Ovary (tissue), 9 donors: ENCODE data around the gene BCO1. TPM values are rescaled to one million over a fixed set of nuclear protein-coding genes. Genes with fewer than 3 reads are reported as not detected.
"Not testable (repeated sequence)": the region's sequence is repeated elsewhere in the genome, so short reads cannot be mapped to it uniquely, and the experiment has no call there.

Experiments used
- DNase-seq, 5 donors: peaks; one replicate each; pipeline ENCODE4 v3.0.0-alpha.2; 2019 to 2020
- H3K27ac ChIP-seq, 2 donors: fragments of 200-600 bp; one replicate each; pipeline versions ENCODE4 v1.5.1 to v1.8.0; 2019 to 2022
- H3K27me3 ChIP-seq: fragments of 200-600 bp; one replicate; pipeline ENCODE4 v1.8.0; 2022
- H3K36me3 ChIP-seq: fragments of 200-600 bp; sonication (generic); one replicate; pipeline ENCODE4 v1.5.1; 2019
- H3K4me1 ChIP-seq: one replicate; pipeline ENCODE4 v1.8.1; 2013; ENCODE audit warnings: mild to moderate bottlenecking, moderate library complexity; ENCODE audit not compliant: insufficient read depth
- H3K4me3 ChIP-seq: fragments of 200-600 bp; sonication (generic); one replicate; pipeline ENCODE4 v1.5.1; 2017
- H3K9me3 ChIP-seq, 2 donors: fragments of 200-600 bp in 1 of 2; sonication (generic) in 1 of 2; one replicate each; pipeline versions ENCODE4 v1.5.1 to v1.8.1; 2013 to 2019; ENCODE audit warnings: mild to moderate bottlenecking in 1 of 2, moderate library complexity in 1 of 2
- EP300 ChIP-seq: sonication (generic); formaldehyde crosslinking; IDR thresholded peaks from one replicate; pipeline ENCODE4 v1.6.1; 2017; ENCODE audit warnings: antibody characterized with exemption
- POLR2A ChIP-seq: fragments of 450-650 bp; IDR thresholded peaks from one replicate; pipeline ENCODE4 v1.6.1; 2017; ENCODE audit warnings: antibody characterized with exemption, mild to moderate bottlenecking, moderate library complexity
- WGBS, 3 donors: extraction: QIAGEN DNeasy Blood & Tissue Kit in 1 of 3; methylation state at CpG; one replicate each; pipeline versions ENCODE4 v1.1.5 to v1.1.7; 2013 to 2017; 5-methylcytosine and 5-hydroxymethylcytosine counted together
- intact Hi-C, 4 donors: fragments of 100-400 bp; cut with DNase I; formaldehyde crosslinking; loops; one replicate each; pipeline versions ENCODE4 v1.11.0 to v1.15.1; 2022 to 2023
- polyA plus RNA-seq, 2 donors: library from polyadenylated mRNA; stranded (reverse); fragments of 200-250 nt in 1 of 2; fragments of 350-450 nt in 1 of 2; fragmentation: Illumina TruSeq in 1 of 2; extraction: RNeasy Lipid Tissue Mini Kit (QIAGEN cat#74804) in 1 of 2; gene quantifications; one replicate each; pipeline ENCODE4 v1.2.3, GENCODE V29; 2013 to 2014
- total RNA-seq, 7 donors: library from RNA; depleted of rRNA in 2 of 7; stranded (reverse); fragments of >200 nt in 2 of 7; fragmentation: NEBNext Ultra II Directional in 3 of 7; extraction: Animal tissue kit (Norgen Biotek cat#: 25700) in 3 of 7; gene quantifications; one replicate each; pipeline versions ENCODE4 v1.1.0 to v1.2.4, GENCODE V29; 2016 to 2023
- TF ChIP-seq, protein P1 (sequence below), 3 donors: fragments of 450-650 bp in 2 of 3; fragments of 200-600 bp in 1 of 3; IDR thresholded peaks; one replicate each; pipeline versions ENCODE4 v1.5.1 to v1.8.0; 2016 to 2022; ENCODE audit warnings: antibody characterized with exemption in 3 of 3, mild to moderate bottlenecking in 1 of 3
- donor health status: DM: no; HTN: no; CAD: no; lungs with moderate emphysema.
- donor health status: DM: no; HTN: no; CAD: no.
- donor health status: Bipolar disorder and iron deficiency.
- donor health status: DM: yes; HTN: yes; CAD: no.
- donor health status: DM: no; HTN: no; CAD: no.
- donor health status: DM: yes; HTN: yes; CAD: no.

The BCO1 gene
- total and polyA plus RNA-seq, 9 donors, result 0.45 to 2.5 (median 0.87) TPM

DNA sequence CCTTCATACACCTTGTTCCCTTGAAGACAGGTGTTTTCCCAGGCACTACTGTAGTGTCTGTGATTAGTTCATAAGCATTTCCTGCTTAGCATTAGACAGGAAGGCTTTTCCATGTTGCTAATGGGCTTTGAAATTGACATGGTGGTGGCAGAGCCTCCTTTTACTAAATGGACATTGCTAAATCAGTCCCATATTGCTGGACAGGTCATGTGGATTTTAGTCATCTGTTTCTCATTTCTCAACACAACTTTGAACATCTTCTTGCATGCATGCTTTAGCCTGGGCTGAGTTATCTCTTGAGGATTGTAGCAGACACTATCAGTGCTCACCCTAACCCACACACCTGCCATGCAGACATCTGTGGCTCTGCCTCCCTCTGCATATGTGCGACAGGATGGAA, 13.7 kb upstream of the BCO1 start:
- TF ChIP-seq EP300 (no peak), POLR2A (no peak)
- TF ChIP-seq, protein P1, sequence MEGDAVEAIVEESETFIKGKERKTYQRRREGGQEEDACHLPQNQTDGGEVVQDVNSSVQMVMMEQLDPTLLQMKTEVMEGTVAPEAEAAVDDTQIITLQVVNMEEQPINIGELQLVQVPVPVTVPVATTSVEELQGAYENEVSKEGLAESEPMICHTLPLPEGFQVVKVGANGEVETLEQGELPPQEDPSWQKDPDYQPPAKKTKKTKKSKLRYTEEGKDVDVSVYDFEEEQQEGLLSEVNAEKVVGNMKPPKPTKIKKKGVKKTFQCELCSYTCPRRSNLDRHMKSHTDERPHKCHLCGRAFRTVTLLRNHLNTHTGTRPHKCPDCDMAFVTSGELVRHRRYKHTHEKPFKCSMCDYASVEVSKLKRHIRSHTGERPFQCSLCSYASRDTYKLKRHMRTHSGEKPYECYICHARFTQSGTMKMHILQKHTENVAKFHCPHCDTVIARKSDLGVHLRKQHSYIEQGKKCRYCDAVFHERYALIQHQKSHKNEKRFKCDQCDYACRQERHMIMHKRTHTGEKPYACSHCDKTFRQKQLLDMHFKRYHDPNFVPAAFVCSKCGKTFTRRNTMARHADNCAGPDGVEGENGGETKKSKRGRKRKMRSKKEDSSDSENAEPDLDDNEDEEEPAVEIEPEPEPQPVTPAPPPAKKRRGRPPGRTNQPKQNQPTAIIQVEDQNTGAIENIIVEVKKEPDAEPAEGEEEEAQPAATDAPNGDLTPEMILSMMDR (IDR thresholded peaks at IDR 0.05), result no peak

DNA sequence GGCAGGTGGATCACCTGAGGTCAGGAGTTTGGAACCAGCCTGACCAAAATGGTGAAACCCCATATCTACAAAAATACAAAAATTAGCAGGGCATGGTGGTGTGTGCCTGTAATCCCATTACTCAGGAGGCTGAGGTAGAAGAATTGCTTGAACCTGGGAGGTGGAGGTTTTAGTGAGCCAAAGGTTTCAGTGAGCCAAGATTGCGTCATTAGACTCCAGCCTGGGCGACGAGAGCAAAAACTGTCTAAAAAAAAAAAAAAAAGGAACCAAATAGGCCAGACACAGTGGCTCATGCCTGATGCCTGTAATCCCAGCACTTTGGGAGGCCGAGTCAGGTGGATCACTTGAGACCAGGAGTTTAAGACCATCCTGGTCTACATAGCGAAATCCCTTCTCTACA, 12.8 kb upstream of the BCO1 start:
- DNase-seq, H3K36me3 ChIP-seq, H3K9me3 ChIP-seq, H3K27me3 ChIP-seq, intact Hi-C loops, H3K4me1 ChIP-seq, H3K27ac ChIP-seq, H3K4me3 ChIP-seq: not testable (repeated sequence)
- 82 to 88% (median 84%) methylated on average over 5 of the region's 5 CpGs for WGBS, 3 donors

More for the DNA sequence above, 13.7 kb upstream of the BCO1 start:
- no peaks in the 10 kb centered on the region for H3K4me1 ChIP-seq
- no peak overlapping the region for H3K27ac ChIP-seq
- 14 to 61% (median 36%) methylated on average over 1 of the region's 1 CpG for WGBS, 3 donors
- H3K36me3 ChIP-seq, result no peaks in the 10 kb centered on the region
- no peaks in the 10 kb centered on the region for H3K9me3 ChIP-seq
- H3K4me3 ChIP-seq, result no peak overlapping the region
- intact Hi-C loops, result no loop called here
- H3K27me3 ChIP-seq, result no peaks in the 10 kb centered on the region
- DNase-seq, result no peak

DNA sequence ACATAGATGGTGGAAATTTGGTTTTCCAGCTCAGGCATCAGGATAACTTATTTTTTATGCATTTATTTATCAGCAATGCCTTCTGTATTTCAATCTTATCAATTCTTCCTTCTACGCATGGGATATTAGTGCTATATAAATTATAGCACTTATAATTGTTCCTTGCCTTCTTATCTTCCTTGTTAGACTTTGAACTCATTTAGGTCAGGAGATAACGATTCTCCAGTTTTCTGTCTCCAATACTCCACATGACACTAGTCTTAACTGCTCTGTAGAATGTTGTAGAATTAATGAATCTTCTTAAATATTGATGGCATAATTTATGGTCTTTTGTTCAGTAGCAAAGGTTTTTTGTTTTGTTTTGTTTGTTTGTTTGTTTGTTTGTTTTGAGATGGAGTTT, 10.7 kb upstream of the BCO1 start:
- Histone ChIP-seq H3K27ac (no peak overlapping the region), H3K4me3 (no peak overlapping the region), H3K9me3 (no peaks in the 10 kb centered on the region), H3K4me1 (no peaks in the 10 kb centered on the region), H3K27me3 (no peaks in the 10 kb centered on the region), H3K36me3 (no peaks in the 10 kb centered on the region)
- TF ChIP-seq EP300 (no peak), POLR2A (no peak)
- TF ChIP-seq, protein P1 (IDR thresholded peaks at IDR 0.05), result no peak
- intact Hi-C loops, result no loop called here
- 75 to 80% (median 77%) methylated on average over 2 of the region's 2 CpGs for WGBS, 3 donors
- no peak for DNase-seq

DNA sequence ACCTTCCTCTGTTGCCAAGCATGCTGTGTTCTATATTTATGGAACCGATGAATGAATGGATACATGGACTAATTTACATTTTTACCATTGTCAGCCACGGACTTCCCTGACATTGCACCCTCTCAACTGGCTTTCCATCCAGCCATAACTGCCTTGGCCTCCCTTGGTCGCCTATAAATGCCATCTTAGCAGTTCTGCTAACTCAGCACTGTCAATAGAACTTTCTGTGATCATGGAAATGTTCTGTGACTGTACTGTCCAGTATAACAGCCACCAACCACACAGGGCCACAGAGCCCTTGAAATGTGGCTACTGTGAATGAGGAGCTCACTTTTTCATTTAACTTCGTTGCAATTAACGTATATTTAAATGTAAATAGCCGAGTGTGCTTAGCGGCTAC, 8.7 kb upstream of the BCO1 start:
- no peaks in the 10 kb centered on the region for H3K4me1 ChIP-seq
- no peaks in the 10 kb centered on the region for H3K36me3 ChIP-seq
- no peaks in the 10 kb centered on the region for H3K27me3 ChIP-seq
- no peak overlapping the region for H3K4me3 ChIP-seq
- WGBS, 3 donors, result 66 to 74% (median 72%) methylated on average over 7 of the region's 7 CpGs
- no peak for DNase-seq
- H3K9me3 ChIP-seq, result no peaks in the 10 kb centered on the region
- intact Hi-C loops, result no loop called here
- no peak overlapping the region for H3K27ac ChIP-seq
- TF ChIP-seq POLR2A (no peak), EP300 (no peak)
- TF ChIP-seq, protein P1 (IDR thresholded peaks at IDR 0.05), result no peak

DNA sequence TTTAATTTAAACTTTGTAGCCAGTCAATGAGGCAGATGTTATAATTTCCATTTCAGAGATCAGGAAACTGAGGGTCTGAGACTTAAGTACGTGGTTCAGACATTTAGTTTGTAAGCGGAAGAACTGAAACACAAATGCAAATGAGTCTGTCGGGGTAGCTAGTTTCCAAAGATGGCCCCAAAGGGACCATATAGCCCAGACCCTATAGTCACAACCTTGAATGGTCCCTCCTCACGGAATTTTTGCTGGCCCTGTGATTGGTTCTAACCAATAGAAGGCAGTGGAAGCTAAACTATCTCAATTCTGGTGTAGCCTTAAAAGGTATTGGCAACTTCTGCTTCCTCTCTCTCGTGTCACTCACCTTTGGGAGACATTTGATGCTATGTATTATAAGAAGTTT, 7.5 kb upstream of the BCO1 start:
- no peak overlapping the region for H3K27ac ChIP-seq
- H3K4me3 ChIP-seq, result no peak overlapping the region
- TF ChIP-seq, protein P1 (IDR thresholded peaks at IDR 0.05), result no peak
- TF ChIP-seq POLR2A (no peak), EP300 (no peak)
- intact Hi-C loops, result no loop called here
- no peaks in the 10 kb centered on the region for H3K4me1 ChIP-seq
- no peaks in the 10 kb centered on the region for H3K9me3 ChIP-seq
- no peak for DNase-seq
- H3K36me3 ChIP-seq, result no peaks in the 10 kb centered on the region
- 81 to 85% (median 84%) methylated on average over 5 of the region's 5 CpGs for WGBS, 3 donors
- no peaks in the 10 kb centered on the region for H3K27me3 ChIP-seq
